Mesendoderm (in vitro differentiated cells): ENCODE results near the gene PDE4D.

Experiments
- DNase-seq: peaks from one replicate; pipeline ENCODE4 v3.0.0; 2013
- H2AK5ac ChIP-seq: 2 replicates; pipeline ENCODE4 v1.6.1; 2013; ENCODE audit warnings: low read length, inconsistent platforms
- H2BK120ac ChIP-seq: 2 replicates; pipeline ENCODE4 v1.6.1; 2013; ENCODE audit warnings: low read depth, mild to moderate bottlenecking, low read length, moderate library complexity, mixed read lengths
- H2BK15ac ChIP-seq: replicated peaks from 2 replicates; pipeline ENCODE4 v1.6.1; 2013; ENCODE audit warnings: low read depth, mild to moderate bottlenecking, moderate library complexity
- H2BK5ac ChIP-seq: 2 replicates; pipeline ENCODE4 v1.6.1; 2013; ENCODE audit warnings: low read length, inconsistent platforms
- H3K18ac ChIP-seq: 2 replicates; pipeline ENCODE4 v1.6.1; 2013; ENCODE audit warnings: mild to moderate bottlenecking, low read length, mixed read lengths
- H3K23ac ChIP-seq: one replicate; pipeline ENCODE4 v1.6.1; 2013; ENCODE audit warnings: low read length
- H3K27ac ChIP-seq: 2 replicates; pipeline ENCODE4 v1.5.1; 2013; ENCODE audit warnings: low read depth, mild to moderate bottlenecking, inconsistent platforms, low read length, moderate library complexity
- H3K27me3 ChIP-seq: 2 replicates; pipeline ENCODE4 v1.6.1; 2013; ENCODE audit warnings: low read length, control low read depth, mild to moderate bottlenecking, inconsistent platforms; ENCODE audit not compliant: insufficient read depth, poor library complexity
- H3K36me3 ChIP-seq: 2 replicates; pipeline ENCODE4 v1.6.1; 2013; ENCODE audit warnings: low read length, inconsistent platforms; ENCODE audit not compliant: control insufficient read depth, insufficient read depth
- H3K4ac ChIP-seq: one replicate; pipeline ENCODE4 v1.6.1; 2013; ENCODE audit warnings: low read depth, mild to moderate bottlenecking, low read length, moderate library complexity
- H3K4me1 ChIP-seq: 2 replicates; pipeline ENCODE4 v1.6.1; 2013; ENCODE audit warnings: low read depth, low read length, inconsistent platforms; ENCODE audit not compliant: control insufficient read depth
- H3K4me2 ChIP-seq: 2 replicates; pipeline ENCODE4 v1.6.1; 2013; ENCODE audit warnings: low read length
- H3K4me3 ChIP-seq: 2 replicates; pipeline ENCODE4 v1.5.1; 2013; ENCODE audit warnings: mild to moderate bottlenecking, low read length
- H3K56ac ChIP-seq: one replicate; pipeline ENCODE4 v1.6.1; 2013; ENCODE audit warnings: low read length
- H3K79me1 ChIP-seq: 2 replicates; pipeline ENCODE4 v1.6.1; 2013; ENCODE audit warnings: low read length, inconsistent platforms
- H3K79me2 ChIP-seq: 2 replicates; pipeline ENCODE4 v1.6.1; 2013; ENCODE audit warnings: mild to moderate bottlenecking, low read length; ENCODE audit not compliant: control insufficient read depth, insufficient read depth
- H3K9ac ChIP-seq: 2 replicates; pipeline ENCODE4 v1.6.1; 2013; ENCODE audit warnings: low read length, inconsistent platforms
- H4K5ac ChIP-seq: one replicate; pipeline ENCODE4 v1.6.1; 2013; ENCODE audit warnings: low read length
- H4K8ac ChIP-seq: one replicate; pipeline ENCODE4 v1.6.1; 2013; ENCODE audit warnings: low read depth, mild to moderate bottlenecking, control low read depth, low read length, moderate library complexity
- WGBS: extraction: QIAGEN DNeasy Blood & Tissue Kit; methylation state at CpG from one replicate; pipeline ENCODE4 v1.1.7; 2013; ENCODE audit warnings: low lambda C conversion rate, missing lambda C conversion rate; ENCODE audit not compliant: insufficient coverage; ENCODE audit errors: extremely low coverage; 5-methylcytosine and 5-hydroxymethylcytosine counted together

Gene PDE4D

DNA sequence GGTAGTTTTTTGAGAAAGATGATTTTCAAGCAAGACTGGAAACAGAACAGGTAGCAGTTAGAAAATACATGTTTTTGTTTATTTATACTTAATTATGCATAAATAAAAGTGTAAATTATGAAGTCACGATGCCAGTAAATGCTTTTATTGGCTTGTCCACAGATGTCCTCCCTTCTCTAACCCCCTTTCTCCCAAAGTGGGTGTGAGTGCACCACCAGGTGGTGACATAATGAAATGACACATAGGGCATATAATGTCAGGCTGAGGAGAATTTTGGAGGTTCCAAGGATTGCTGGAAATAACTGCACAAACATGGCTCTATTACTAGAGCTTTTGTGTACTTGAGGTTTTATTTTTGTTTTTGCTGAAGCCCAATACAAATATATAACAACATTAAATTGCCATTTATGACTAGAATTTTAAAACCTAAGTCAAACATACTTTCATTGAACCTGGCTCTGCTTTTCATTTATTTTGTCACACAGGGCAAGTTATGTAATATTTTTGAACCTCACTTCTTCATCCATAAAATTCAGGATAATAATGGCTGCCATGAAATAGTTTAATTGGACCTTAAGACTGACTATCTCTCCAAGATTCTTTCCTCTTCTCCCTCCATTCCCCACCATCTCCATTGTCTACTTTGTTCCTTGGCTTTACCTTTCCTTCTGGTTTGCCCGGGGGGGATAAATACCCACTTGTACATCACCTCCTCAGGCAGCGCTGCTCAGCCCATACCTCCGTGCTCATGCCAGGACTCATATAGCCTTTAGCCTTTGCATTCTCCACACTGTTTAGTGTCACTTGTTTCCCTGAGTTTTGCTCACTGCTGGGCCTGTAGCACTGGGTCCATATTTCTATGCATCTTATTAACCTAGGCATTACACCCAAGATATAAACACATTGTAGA, 168.8 kb downstream of the PDE4D start:
- Histone ChIP-seq H3K36me3 (no peaks in the 10 kb centered on the region), H3K4ac (no peak overlapping the region), H2BK5ac (peak overlapping the region; percentile 69), H3K4me2 (no peak overlapping the region), H3K4me3 (no peak overlapping the region), H3K27ac (no peak overlapping the region), H2AK5ac (no peak overlapping the region), H2BK120ac (no peak overlapping the region), H4K8ac (no peak overlapping the region), H3K23ac (no peak overlapping the region), H4K5ac (no peak overlapping the region), H2BK15ac (no peak overlapping the region), H3K27me3 (no peaks in the 10 kb centered on the region), H3K9ac (peak overlapping the region; percentile 7), H3K79me2 (no peaks in the 10 kb centered on the region), H3K18ac (peak overlapping the region; percentile 3), H3K4me1 (no peaks in the 10 kb centered on the region), H3K79me1 (no peaks in the 10 kb centered on the region), H3K56ac (peak overlapping the region; percentile 73)
- peak; percentile 77 for DNase-seq
- no CpG with 5 or more reads among the region's 4 CpGs for WGBS

DNA sequence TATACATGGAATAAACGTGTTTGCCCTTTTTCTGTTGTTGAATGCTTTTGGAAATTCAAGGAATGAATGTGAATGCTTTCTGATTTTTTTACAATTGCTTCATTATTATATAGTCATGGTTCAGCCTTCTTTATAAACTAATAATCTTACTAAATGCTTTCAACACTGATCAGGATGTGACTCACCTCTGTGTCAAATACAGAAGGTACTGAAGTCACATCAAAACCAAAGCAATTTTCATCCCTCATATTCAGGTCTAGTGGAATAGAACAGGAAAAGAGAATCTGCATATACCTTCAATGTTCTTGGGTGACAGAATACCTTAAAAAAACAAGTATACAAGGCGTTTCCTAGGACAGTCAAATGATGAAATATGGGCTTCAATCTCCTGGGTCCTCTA, 170.7 kb downstream of the PDE4D start:
- Histone ChIP-seq H3K27ac (no peak overlapping the region), H3K27me3 (no peaks in the 10 kb centered on the region), H4K5ac (no peak overlapping the region), H3K23ac (no peak overlapping the region), H2BK15ac (no peak overlapping the region), H2AK5ac (no peak overlapping the region), H3K4ac (no peak overlapping the region), H3K9ac (no peak overlapping the region), H3K79me1 (no peaks in the 10 kb centered on the region), H3K79me2 (no peaks in the 10 kb centered on the region), H3K4me2 (no peak overlapping the region), H3K36me3 (no peaks in the 10 kb centered on the region), H4K8ac (no peak overlapping the region), H3K4me3 (no peak overlapping the region), H3K56ac (no peak overlapping the region), H3K4me1 (no peaks in the 10 kb centered on the region), H3K18ac (no peak overlapping the region), H2BK120ac (no peak overlapping the region), H2BK5ac (no peak overlapping the region)
- WGBS: no CpG with 5 or more reads among the region's 2 CpGs
- DNase-seq: no peak

DNA sequence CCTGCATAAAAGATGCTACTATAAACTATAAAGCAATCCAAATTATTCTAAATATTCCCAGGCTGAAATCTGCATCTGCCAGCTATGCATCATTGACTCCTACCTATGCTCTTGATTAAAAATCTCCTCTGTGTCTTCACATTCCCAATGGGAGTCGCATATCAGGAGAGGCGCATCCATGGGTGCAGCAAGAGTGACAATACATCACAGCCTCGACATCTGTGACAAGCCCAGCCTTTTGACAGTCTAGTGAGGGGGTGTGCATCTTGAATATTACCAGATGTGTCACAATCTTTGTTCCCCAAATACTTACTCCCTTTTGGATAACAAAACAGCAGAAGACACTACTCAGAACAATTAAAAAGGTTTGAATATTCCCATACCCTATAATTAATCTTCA, 171.8 kb downstream of the PDE4D start:
- H3K79me1 ChIP-seq: no peaks in the 10 kb centered on the region
- DNase-seq: no peak
- no peak overlapping the region for H2BK5ac ChIP-seq
- no peak overlapping the region for H2BK120ac ChIP-seq
- H3K27me3 ChIP-seq: no peaks in the 10 kb centered on the region
- H3K4me3 ChIP-seq: no peak overlapping the region
- H3K4ac ChIP-seq: no peak overlapping the region
- H3K56ac ChIP-seq: no peak overlapping the region
- H3K4me1 ChIP-seq: no peaks in the 10 kb centered on the region
- H2AK5ac ChIP-seq: no peak overlapping the region
- no peak overlapping the region for H3K9ac ChIP-seq
- H3K23ac ChIP-seq: no peak overlapping the region
- no peak overlapping the region for H3K4me2 ChIP-seq
- H3K18ac ChIP-seq: no peak overlapping the region
- H3K36me3 ChIP-seq: no peaks in the 10 kb centered on the region
- no peak overlapping the region for H2BK15ac ChIP-seq
- no peaks in the 10 kb centered on the region for H3K79me2 ChIP-seq
- WGBS: no CpG with 5 or more reads among the region's 3 CpGs
- H3K27ac ChIP-seq: no peak overlapping the region
- H4K8ac ChIP-seq: no peak overlapping the region
- no peak overlapping the region for H4K5ac ChIP-seq

GRCh38 chr5:59720063-59720462, 173.5 kb downstream of the PDE4D start:
- no peak overlapping the region for H3K4me2 ChIP-seq
- H3K27me3 ChIP-seq: no peaks in the 10 kb centered on the region
- no peak overlapping the region for H2BK120ac ChIP-seq
- H3K56ac ChIP-seq: no peak overlapping the region
- no CpG with 5 or more reads among the region's 1 CpG for WGBS
- no peaks in the 10 kb centered on the region for H3K36me3 ChIP-seq
- H3K18ac ChIP-seq: no peak overlapping the region
- H3K4ac ChIP-seq: no peak overlapping the region
- H2BK5ac ChIP-seq: no peak overlapping the region
- no peak overlapping the region for H2BK15ac ChIP-seq
- no peaks in the 10 kb centered on the region for H3K4me1 ChIP-seq
- no peak overlapping the region for H3K9ac ChIP-seq
- H3K79me2 ChIP-seq: no peaks in the 10 kb centered on the region
- H4K5ac ChIP-seq: no peak overlapping the region
- no peak overlapping the region for H2AK5ac ChIP-seq
- no peak overlapping the region for H3K4me3 ChIP-seq
- H3K27ac ChIP-seq: no peak overlapping the region
- DNase-seq: no peak
- H4K8ac ChIP-seq: no peak overlapping the region
- no peak overlapping the region for H3K23ac ChIP-seq
- H3K79me1 ChIP-seq: no peaks in the 10 kb centered on the region

DNA sequence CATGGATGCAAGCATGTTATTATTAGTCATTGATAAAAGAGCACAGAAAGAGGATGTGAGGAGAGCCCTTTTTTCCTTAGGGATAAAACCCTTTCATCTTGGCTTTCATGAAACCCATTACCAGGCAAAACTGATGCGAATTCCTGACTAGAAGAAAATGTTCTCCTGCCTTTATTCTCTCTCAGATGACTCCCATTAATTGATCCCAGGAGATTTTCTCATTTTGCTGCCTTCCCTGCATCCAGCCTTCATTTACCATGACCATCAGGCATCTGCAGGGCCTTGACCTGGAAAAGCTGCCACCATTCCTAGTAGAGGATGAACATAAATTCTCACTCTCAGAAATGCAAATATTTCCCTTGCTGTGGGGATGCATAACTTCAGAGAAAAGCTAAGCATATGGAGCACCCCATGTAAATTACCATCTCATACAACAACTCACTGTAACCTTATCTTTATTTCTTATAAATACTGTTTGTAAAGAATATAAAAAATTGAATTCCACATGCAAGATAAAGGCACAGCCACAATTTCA, 176.5 kb downstream of the PDE4D start:
- H2AK5ac ChIP-seq: no peak overlapping the region
- no peak overlapping the region for H3K9ac ChIP-seq
- H2BK120ac ChIP-seq: no peak overlapping the region
- no peaks in the 10 kb centered on the region for H3K79me1 ChIP-seq
- DNase-seq: no peak
- H3K18ac ChIP-seq: peak overlapping the region; percentile 62
- no peak overlapping the region for H3K27ac ChIP-seq
- no peaks in the 10 kb centered on the region for H3K36me3 ChIP-seq
- H3K4me2 ChIP-seq: no peak overlapping the region
- H3K4ac ChIP-seq: no peak overlapping the region
- no peak overlapping the region for H2BK15ac ChIP-seq
- H2BK5ac ChIP-seq: no peak overlapping the region
- no CpG with 5 or more reads among the region's 1 CpG for WGBS
- no peak overlapping the region for H3K23ac ChIP-seq
- H3K4me1 ChIP-seq: no peaks in the 10 kb centered on the region
- H3K27me3 ChIP-seq: no peaks in the 10 kb centered on the region
- H3K4me3 ChIP-seq: no peak overlapping the region
- H4K5ac ChIP-seq: no peak overlapping the region
- no peaks in the 10 kb centered on the region for H3K79me2 ChIP-seq
- no peak overlapping the region for H4K8ac ChIP-seq
- peak overlapping the region; percentile 27 for H3K56ac ChIP-seq
